ENCODE measurements around the gene KY.

KY gene

GRCh38 chr3:134619301-134619615 is 31.6 kb downstream of the KY start:
- FAIRE-seq = no peak

- no peak for FAIRE-seq
Observed at GRCh38 chr3:134618478-134619300, 32.1 kb downstream of the KY start.

- FAIRE-seq = no peak
Observed at GRCh38 chr3:134617608-134618477, 33.0 kb downstream of the KY start.

- no peak for FAIRE-seq
Observed at GRCh38 chr3:134615743-134616142, 35.1 kb downstream of the KY start.

- no peak for FAIRE-seq
Observed at GRCh38 chr3:134614955-134615354, 35.9 kb downstream of the KY start.

DNA sequence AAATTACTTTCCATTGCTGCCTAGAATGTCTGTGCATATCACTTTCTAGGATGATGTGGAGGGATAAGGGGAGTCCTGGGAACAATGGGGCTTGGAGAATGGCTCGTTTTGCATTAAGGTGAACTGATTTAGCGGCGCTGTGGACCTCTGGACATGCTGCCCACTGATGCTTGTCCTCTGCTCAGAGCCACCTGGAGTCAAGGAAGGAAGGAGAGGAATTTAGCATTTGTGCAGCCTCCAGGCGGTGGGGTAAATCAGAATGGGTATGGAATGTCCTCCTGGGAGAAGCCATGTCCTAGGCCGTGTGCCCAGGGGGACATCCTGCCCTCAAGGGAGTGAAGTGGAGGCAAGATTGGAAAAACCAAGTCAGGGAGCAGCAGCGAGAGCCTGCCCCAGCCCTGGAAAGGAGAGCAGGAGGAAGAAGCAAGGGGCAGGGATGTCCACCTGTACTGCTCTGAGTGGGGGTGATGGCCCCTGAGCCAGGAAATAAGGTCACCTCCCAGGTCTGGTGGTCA is 37.8 kb downstream of the KY start:
- FAIRE-seq = no peak

DNA sequence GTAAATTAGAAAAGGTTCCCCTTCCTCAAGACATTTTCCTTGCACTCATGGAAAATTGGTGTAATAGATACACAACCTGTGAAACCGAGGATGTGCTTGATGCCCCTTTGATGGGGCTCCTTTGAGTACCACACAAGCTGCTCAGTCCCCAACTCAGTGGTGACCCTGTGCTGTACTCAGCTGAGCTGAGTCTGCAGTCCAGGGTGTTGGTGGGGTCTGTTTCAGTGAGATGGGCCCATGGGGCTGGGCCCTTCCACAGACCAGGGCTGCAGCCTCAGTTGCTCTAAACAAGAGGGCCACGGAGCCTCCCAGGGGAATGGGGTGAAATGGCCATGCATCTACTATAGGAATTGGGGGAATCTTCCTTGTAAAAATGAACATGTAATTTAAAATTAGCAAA is 39.3 kb downstream of the KY start:
- no peak for FAIRE-seq

DNA sequence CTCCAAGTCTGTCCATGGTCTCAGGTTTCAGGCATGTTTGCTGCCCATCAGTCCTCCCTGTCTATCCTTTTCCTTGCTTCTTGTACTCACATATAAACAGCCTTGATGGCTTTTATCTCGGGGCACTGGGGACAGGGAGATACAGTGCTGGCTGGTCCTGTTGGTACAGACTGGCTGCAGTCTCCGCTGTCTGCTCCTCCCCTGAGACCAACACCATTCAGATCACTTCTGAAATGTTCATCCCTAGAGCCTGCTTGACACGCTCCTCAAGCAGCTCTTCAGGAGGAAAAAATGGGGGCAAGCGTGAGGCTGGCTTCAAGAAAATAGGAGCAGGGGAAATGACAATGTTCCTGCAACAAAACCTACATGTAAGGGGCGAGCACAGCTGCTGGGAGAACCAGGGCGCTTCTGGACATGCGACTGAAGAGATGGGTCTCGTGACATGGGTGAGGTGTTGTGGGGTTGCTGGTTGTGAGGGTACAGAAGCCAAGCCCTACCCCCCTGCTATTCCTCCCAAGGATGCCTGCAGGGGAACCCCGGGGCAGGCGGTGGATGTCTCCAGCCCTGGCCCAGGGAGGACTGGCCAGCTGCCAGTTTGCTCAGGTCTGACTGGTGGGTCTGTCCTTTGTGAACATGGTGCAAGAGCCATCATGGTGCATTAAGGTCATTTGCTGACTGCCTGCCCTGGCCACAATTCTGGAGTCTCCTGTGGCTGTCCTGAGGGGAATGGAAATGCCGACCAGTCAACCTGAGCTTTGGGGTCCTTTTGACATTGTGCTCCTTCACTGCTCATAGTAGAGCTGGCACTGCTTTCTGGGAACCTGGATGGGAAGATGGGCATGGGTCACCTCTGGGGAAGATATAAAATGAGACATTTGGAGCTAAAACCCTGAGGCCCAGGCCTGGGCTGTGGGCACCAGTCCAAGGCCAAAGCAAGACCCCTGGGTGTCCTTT is 40.1 kb downstream of the KY start:
- FAIRE-seq = no peak

GRCh38 chr3:134609821-134610431 is 40.9 kb downstream of the KY start:
- FAIRE-seq = no peak

DNA sequence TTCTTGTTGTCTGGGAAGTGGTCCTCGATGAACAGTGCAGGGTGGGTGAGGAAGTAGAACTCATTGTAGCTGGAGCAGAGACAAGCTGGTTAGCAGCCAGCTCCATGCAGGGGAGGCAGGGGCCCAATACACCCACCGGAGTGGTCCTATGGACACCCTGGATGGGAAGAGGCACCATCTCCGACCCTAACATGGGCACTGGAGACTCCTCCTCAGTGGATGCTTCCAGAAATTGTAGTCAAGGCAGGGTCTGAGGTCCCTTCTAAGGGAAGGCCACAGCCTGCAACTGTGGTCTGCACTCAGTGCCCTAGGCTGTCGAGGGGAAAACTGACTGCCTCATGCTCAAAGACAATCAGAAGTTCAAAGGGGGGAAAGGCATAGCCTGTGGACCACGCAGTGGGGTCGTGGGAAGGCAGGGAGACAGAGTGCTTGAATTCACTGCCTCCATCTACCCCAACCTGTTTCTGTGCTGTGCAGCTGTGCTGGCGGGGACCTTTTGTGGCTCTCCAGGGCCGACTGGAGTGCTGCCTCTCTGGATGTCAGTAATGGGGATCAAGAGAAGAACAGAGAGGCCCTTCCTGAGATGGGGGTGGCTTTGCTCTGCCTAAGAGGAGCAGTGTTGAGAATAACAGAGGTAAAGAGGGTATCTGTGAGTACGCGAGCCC is 41.9 kb downstream of the KY start:
- FAIRE-seq = no peak

- no peak for FAIRE-seq
Observed at GRCh38 chr3:134608023-134608770, 42.6 kb downstream of the KY start.

DNA sequence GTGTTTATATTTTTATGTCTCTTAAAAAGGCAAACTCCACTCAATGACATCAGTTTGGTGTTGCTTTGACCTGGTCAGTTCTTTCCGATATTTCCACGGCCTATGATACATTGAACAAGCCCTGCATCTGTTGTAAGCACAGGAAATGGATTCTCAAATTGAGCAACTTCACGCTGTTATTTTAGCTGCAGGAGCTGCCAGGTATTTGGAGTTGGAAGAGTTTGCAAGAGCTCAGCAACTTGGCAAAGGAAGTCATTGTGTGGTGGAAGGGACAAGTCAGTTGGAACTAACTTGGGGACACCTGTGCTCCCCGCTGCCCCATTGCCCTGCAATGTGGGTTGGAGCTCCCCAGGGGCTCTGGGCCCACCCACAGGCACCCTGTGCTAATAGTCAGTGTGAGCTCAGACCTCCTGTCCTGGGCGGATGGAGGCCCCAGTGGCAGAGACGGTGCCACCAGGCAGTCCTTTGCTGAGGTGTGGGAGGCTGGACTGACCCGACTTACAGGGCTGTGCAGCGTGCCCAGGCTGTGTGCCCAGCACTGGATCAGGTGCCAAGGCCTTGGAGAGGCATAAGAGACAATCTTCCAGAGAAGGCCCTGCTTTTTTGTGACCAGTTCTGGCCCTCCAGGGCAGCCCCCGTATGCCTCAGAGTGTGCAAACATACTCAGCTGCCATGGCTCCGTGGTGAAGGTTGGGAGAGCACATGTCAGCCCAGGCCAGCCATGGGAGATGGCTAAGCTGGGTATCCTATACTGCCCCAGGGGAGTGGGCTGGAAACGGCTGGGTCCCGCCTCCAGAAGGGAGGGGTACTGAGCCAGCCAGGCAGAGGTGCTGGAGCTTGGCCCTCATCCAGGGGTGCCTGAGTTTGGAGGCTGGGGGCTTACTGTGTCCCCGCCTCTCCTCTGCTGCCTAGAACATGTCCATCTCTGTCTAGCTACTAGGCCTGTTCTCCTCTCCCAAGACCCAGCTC is 43.5 kb downstream of the KY start:
- no peak for FAIRE-seq

- FAIRE-seq = no peak
Observed at GRCh38 chr3:134606033-134607025, 44.5 kb downstream of the KY start.

GRCh38 chr3:134605556-134605955 is 45.3 kb downstream of the KY start:
- no peak for FAIRE-seq

DNA sequence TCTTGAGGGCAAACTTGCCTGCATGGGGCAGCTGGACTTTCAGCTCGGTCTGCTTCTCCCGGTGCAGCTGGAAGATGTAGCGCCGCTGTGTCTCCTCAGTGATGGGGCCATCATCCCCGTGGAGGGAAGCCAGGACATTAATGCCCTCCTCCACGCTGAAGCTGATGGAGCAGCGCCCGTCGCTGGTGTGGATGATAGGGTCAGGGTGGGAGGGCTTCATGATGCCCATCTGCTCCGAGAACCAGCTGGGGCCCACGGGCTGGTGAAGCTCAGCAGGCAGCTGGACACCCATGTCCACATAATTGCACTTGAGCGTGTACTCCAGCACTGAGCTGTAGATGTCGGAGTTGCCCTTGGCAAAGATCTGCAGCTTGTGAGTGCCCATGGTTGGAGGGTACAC is 46.9 kb downstream of the KY start:
- no peak for FAIRE-seq

DNA sequence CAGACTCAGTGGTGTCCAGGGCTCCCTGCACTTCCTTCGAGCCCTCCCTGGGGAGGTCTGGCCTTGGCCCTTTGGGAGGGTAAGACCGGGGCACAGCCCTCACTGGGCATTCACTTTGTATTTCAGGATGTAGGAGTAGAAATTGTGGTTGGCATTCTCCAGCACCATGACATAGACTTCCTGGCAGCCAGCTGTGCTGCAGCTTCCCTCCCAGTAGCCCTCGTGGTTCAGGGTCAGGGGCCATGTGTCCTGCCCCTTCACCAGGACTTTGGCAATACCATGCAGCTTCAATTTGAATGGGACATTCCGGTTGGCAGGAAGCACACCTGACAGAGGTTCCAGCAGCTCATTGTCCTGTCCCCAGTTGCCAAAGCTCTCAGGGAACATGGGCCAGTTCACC is 47.3 kb downstream of the KY start:
- FAIRE-seq = no peak

- no peak for FAIRE-seq
Observed at GRCh38 chr3:134602440-134602814, 48.4 kb downstream of the KY start.
